HG03103 (cell line): Measurements from ENCODE around the gene GREM2.

ENCODE experiments used
- ATAC-seq: cut with Tn5 transposase; IDR thresholded peaks from one replicate; pipeline ENCODE4 v1.9.1; 2021; ENCODE audit warnings: low read depth; ENCODE audit not compliant: unreplicated experiment

GREM2 gene

DNA sequence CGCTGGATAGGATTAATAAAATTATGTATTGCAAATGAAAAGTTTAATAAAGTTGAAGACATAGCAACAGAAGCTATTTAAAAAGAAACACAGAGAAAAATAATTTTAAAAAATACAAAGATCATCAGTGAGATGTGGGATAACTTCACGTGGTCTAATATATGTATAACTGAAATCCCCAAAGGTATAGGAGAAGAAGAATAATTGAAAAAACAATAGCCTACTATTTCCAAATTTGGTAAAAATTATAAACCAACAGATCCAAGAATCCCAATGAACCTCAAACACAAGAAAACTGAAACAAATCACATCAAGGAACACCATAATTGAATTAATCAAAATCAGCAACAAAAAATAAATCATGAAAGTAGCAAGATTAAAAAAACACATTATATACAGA is 44.9 kb downstream of the GREM2 start:
- ATAC-seq: no peak

DNA sequence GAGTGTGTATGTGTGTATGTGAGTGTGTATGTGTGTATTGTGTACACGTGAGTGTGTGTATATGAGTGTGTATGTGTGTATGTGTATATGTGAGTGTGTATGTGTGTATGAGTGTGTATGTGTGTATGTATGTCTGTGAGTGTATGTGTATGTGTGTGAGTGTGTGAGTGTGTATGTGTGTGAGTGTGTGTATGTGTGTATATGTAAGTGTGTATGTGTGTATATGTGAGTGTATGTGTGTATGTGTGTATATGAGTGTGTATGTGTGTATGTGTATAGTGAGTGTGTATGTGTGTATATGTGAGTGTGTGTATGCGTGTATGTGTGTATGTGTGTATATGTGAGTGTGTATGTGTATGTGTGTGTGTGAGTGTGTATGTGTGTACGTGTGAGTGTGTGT is 49.2 kb downstream of the GREM2 start:
- ATAC-seq: no peak

DNA sequence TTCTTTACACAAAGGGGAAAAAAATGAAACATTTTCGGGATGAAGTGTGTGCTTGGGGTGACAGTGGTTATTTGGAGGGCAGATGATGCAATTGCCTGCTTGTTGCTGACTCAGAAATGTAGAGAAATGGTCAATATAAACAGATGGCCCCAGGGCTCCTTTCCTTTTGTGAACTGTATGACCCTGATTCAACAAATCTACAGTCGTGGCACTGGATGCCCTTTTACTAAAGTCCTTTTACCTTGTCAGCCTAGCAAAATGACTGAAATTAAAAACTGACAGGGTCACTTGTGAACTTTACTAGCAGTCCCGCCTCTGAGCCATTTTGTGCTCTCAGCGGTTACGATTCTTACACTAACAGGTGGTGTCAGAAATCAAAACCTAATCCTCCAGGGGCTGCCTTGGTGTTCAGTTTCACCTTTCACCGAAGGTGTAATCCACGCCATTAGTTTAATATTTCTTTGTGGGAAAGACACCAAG is 49.8 kb downstream of the GREM2 start:
- no peak for ATAC-seq

DNA sequence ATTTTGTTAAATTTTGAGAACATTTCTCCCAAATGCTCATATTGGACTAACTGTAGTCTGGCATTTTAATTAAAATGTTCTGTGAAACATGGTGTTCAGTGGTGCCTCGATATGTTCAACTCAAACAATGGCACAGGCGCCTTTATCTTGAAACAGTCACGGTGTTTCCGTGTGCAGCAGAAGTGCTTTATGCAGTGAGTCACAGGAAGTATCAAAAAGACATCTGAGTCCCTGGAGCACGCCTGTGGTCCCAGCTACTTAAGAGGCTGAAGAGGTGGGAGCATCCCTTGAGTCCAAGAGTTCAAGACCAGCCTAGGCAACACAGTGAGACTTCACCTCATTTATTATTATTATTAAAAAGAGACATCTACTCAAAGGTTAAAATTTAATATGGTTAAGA is 52.2 kb downstream of the GREM2 start:
- ATAC-seq: no peak

DNA sequence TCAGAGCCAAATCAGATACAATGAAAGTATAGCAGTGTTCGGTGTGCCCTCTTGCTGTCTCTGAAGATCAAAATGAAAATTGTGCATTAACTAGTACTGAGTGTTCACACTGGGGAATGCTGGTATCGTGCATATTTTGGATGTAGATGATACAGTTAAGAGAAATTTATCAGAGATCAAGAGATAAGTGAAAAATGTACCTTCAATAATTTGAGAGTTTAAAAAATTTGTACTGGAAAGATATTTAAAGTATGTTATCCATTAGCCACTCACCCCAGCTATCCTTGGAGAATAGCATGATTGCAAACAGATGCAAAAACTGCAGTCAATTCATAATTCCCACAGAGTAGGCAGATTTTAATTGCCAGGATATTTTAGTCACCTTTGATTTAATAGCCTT is 56.4 kb downstream of the GREM2 start:
- ATAC-seq: no peak

DNA sequence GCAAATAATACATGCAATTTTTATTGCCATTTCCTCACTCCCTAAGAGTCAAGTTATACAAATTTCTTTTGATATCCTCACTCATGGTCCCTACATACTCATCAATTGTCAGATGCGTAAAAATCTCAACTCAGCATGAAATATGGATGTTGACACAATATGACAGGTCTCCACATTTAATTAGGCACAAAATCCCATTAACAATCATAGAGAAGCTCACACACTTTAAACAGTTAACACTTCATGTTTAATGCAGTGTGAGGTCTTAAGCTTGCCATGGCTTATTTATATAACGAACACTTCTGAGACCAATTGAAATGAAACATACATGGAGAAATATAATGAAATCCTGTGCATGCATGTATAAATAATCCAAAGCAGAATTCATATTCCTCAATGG is 58.6 kb downstream of the GREM2 start:
- ATAC-seq: no peak

DNA sequence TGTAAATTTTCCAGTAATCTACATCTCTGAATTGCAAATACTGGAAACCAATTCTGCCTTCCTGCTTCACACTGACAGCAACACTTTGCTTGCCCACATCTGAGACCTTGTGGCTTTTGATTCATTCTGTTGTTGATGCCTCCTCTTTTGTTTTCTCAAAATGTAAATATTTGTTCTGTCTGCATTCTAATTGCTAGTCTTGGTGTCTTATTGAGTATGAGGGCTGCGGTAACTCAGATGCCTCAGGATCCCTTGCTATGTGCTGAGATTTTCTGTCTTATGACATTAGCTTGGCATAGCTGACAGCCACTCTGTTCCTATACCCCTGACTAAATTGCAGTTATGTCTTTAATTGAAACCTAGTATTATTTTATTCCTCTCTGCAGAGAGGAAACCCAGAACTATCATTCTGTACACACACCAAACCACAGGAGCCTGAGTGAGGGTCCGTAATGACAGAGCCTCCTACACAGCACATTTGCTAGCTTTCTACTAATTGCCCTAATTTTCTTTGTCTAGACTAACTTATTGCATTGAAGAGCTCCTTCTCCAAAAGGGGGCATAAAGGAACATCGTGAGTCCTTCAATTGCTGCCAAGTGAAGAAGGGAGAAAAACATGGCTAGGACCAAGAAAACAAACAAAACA is 72.1 kb downstream of the GREM2 start:
- ATAC-seq: no peak

DNA sequence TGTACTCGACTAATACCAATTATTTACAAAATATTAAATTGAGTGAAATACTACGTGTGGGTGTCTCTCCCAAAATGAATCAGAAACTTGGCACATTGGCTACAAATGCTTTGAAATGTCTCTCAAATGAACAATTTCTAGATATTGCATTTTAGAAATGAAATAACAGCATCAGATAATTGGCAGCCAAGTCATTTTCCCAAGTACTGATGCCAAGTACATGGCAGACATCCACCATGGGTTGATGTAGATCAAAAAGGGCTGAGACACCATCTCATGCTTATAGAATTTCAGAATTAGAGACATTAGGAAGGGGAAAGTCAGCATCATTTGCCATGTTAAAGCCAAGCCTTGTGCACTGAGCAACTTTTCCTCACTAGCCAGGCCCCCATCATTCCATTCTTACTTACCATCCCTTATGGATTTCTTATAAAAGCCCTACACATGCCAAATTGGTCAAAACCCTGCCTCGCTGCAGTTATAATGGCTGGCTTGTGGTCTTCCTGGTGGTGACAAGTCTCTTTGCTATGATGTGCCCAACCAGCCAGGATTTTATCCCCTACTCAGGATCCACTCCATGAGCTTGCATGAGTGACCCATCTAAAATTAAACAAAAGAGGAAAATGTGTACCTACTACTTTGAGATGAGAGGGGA is 73.1 kb downstream of the GREM2 start:
- ATAC-seq: no peak

DNA sequence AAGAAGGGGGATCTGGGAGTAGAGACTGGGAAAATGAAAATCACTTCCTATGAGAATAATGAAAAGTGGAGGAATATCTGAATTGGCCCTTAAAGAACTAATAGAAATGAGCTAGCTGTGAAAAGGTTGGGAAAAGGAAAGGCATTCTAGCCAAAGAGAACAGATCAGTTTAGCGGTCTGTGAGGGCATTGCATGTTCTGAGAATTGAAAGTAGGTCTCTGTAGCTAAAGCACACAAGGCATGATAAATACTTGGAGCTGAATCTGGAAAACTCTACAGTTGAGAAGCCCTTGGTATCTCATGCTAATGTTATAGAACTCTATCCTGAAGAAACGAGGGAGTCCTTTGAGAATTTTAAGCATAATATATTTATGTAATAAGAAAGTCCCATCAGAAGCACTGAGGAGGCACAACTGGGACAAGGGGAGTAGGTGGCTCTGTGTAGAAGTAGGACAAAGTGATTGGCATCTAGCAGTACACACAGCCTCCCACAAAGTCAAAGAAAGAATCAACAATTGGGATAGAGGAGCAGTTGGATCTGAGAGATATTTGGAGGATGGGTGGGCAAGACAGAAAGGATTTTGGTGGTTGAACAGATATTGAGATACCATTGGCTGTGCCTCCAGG is 78.7 kb downstream of the GREM2 start:
- no peak for ATAC-seq

DNA sequence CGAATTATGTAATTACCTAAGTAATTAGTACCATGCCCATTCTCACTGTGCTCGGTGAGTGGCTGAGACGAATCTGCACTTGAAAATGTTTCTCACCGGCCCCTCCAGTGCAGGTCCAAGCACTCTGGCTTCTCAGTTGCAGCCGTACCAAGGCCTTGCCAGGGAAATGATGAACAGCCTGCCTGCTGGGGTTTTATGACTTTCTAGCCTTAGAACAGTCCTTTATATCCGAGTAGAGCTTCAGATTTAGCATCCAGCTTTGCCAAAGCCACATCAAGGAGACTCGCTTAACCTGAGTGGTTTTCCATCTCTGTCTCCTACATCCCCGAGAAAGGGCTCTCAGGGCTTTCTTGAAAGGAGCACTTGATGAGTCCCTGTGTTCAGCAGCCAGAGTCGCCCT is 83.4 kb downstream of the GREM2 start:
- ATAC-seq: no peak

DNA sequence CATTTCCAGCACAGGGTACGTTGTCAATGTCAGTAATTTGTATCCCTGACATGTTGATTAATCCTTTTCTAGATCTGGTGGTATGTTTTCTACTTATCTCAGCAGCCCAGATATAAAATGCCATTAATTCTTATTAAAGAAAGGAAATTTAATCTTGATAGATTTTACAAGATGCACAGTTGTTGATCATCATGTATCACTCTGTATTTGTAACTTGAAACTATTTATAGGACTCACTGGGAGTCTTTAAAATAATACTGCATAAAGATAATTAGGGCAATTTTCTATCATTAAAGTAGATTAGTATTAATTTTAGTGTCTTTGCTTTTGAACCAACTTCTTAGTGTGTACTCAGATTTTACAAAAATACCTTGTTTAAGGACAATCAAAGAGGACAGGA is 84.9 kb downstream of the GREM2 start:
- no peak for ATAC-seq

DNA sequence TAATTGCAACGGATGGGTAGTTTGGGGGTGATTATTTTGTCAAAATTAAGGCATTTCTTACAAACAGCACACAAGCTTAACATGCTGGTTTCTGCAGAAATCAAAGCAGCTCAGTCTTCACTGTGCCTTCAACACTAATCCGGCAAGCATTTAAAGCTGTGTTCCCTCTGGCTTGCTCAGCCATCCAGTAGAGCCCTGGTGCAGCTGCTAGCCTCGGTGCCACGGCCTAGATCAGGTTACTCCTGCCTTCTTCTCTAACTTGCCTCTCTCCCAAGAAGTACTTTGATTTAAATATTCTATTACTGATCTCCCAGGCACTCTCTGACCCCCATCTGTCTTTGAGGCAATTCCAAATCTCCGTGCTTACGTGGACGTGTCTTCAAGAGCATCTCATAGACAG is 85.6 kb downstream of the GREM2 start:
- ATAC-seq: no peak

DNA sequence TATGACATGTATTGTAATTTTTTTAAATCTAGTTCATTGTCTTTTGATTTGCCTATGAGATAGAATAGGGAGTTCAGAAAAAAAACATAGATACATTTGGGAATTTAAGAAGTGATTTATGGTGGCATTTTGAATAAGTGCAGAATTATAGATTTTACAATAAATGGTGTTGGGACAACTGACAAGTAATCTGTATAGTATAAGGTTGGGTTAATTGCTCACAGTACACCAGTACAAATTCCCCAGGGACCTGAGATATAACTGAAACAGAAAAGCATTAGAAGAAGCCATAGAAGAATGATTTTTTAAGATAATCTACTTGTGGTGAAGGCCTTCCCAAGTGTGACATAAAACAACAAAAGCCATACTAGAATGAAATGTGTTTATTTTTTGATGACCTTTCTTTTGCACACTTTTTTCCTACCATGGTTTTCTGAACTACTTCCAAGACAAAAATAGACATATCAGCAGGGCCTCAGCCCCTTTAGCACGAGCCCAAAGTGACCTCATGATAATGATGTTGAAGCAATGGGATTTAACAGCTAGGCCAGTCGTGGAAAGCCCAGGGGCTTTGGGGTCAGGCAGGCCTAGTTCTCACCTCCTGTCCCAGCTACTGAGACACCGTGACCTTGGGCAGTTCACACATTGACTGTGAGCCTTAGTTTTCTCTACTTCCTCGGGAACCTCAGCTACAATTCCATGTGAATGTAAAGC is 87.4 kb downstream of the GREM2 start:
- ATAC-seq: no peak

DNA sequence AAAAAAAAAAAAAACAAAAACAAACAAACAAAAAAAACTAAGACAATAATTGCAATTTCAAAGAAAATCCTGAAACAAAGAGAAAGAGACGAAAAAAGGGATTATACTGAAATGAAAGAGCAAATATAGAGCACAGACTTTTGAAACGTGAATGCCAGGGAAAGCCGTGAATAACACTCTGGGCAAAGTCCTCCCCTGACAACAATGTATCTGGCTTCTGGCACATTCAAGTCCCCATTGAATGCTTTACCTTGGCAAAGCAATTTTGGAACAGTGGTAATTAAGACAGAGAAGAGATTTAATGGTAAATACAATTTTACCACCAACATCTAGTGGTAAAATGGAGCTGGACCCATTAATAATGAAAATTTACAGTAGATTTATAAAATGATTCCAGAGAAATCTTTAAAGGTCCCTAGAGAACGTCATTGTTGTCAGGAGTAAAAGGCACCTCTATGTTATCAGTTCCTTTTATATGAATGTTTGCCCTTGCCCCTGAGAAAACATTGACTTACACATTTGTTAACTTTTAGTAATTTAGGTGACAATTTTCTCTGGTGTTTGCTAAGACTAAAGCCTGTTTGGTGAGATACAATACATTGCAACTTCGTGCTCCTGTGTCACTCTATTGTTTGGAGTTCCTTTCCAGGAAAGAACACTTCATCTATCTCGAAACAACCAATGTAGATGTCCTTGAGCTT is 89.7 kb downstream of the GREM2 start:
- no peak for ATAC-seq

DNA sequence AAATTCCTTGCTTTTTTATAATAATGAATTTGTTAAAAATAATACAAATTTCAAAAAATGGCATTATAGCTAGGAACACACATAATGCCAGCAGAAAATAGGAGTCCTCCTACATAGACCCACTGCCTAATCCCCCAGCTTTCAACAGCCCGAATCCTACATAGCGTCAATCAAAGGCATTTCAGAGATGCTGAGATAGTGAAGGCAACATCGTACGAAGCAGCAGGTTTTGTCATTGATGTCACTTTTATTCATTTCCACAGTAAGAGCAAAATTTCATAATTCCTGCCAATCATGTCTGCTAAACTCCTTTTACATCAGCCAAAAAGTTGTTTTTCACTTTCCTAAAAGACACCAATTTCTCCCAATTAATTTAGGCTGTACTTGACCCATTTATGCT is 94.1 kb downstream of the GREM2 start:
- no peak for ATAC-seq

DNA sequence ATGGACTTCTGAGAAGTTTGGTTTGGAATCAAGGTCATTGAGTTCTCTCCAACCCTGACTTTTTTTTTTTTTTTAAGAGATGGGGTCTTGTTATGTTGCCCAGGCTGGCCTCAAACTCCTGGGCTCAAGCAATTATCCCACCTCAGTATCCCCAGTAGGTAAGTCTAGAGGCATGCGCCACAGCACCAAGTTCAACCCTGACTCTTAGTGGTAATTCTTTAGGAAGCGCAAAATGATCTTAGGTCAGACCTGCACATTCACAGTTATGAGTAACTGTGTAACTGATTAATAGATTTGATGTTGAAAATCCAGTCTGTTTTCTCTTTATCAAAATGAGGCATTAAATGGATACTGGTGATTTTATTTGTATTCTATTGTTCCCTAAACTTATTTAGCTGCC is 95.9 kb downstream of the GREM2 start:
- no peak for ATAC-seq

DNA sequence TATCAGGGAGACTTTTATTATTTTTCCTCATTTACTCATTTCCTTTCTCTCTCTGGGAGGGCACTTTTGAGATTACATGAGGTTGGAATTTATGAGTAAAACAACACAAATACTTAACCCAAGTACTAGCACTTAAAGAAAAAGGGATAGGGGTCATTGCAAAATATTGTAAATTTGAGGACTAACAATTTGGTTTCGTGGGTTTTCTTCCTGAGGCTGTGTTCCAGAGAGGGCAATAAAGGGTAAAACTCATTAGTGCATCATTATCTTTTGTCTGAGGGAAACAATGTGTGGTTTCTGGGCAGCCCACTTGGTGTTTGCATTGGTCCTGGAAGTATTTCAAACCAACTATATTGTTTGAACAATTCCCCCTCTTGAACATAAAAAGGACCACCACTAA is 96.5 kb downstream of the GREM2 start:
- no peak for ATAC-seq

DNA sequence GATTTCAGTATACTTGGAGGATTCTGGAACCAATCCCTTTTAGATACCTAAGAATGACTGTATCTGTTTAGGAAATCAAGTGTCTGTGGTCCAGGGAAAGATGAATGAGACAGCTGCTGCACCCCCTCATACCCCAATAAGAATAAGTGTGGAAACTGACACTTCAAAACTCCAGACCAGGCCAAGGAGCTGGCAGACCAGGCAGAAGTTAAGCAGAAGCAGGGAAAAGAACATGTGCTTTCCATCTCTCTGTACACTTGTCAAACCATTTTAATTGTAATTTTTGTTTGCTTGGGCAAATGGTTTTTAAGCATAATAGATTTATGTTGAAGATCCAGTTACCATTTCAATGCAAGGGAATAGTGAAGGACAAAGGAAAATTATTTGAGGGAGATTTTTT is 100.2 kb downstream of the GREM2 start:
- no peak for ATAC-seq

DNA sequence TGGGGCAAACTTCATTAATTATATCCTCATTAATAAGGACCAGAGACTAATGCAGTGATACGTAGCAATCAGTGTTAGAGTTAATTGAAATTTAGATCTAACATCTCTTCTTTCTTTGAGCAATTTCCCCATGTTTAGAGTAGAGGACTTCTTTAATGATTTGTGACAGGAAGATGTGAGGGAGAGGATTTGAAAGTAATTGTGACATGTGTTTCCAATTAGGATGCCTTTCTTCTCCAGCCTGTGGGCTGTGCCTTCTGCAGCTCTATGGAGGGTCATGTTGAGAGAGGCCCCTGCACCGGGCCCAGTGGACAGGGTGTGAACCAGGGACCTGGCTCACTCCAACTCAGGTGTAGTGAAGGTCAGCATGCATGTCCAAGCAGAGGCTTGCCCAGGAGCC is 103.0 kb downstream of the GREM2 start:
- ATAC-seq: no peak

DNA sequence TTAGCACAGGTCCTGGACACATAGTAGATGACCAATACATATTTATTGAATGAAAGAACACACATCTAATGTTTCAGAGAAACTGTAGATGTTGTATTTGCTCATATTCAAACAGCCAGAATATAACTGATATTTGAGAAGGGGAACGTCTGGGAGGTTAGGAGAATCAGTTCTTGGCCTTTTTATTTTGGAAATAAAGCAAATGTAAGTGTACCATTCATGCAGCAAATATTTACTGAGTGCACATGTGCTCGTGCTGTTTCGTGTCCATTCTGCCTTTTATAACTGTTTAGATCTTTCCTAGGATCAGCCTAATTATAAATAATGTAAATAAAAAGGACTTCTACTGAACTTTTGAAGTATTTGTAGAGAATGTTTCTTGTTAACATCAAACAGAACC is 103.8 kb downstream of the GREM2 start:
- no peak for ATAC-seq

DNA sequence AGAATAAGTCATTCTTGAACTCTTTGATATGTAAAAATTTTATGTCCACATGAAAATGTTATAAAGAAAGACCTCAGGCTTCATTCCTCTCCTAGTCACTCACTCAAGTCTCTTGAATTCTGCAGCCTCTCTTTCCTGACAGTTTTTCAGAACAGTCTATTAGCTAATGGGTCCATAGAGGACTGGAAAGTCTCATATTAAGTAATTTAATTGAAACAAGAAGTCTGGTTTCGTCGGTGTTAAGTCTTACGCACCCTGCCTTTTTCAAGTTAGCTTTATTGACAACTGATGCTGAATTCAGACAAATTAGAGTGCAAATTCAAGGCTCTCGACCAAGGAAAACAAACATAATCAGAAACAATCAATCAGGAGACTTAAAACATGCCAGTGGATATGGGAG is 105.8 kb downstream of the GREM2 start:
- no peak for ATAC-seq
